ENCODE results near the gene COL15A1.

Gene COL15A1

DNA sequence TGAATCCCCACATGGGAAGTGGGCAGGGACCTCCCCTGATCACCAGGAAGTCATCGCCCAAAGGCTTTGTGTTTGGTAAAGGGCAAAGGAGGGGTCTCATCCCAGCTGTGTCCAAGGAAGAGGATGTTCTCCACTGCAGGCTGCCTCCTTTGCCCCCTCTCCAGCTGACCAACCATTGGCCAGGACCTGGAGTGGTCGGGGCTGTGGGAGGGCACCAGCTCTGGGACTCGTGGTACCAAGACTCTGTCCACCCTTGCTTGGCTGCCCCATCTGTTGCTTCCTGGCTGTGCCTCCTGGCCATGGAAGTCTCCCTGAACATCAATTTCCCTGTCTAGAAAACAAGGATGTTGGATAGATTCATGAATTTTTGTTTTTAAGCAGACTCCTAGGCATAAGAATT is 34.1 kb downstream of the COL15A1 start:
- in situ Hi-C loops (cut with HindIII; ENCODE audit: low pct_ligation_motif_present, low sequenced_read_pairs), result loop anchor here (25.0 kb wide), 1 partner anchor 116 kb away; no protein-coding TSS in a partner anchor
- DNase-seq, result no peak
- Histone ChIP-seq H3K27ac (no peak overlapping the region), H3K27me3 (replicated peaks) (no peaks in the 10 kb centered on the region), H3K36me3 (replicated peaks) (no peaks in the 10 kb centered on the region), H3K4me3 (ENCODE audit: low read depth, low read length) (no peak overlapping the region)
- TF ChIP-seq, protein P1, sequence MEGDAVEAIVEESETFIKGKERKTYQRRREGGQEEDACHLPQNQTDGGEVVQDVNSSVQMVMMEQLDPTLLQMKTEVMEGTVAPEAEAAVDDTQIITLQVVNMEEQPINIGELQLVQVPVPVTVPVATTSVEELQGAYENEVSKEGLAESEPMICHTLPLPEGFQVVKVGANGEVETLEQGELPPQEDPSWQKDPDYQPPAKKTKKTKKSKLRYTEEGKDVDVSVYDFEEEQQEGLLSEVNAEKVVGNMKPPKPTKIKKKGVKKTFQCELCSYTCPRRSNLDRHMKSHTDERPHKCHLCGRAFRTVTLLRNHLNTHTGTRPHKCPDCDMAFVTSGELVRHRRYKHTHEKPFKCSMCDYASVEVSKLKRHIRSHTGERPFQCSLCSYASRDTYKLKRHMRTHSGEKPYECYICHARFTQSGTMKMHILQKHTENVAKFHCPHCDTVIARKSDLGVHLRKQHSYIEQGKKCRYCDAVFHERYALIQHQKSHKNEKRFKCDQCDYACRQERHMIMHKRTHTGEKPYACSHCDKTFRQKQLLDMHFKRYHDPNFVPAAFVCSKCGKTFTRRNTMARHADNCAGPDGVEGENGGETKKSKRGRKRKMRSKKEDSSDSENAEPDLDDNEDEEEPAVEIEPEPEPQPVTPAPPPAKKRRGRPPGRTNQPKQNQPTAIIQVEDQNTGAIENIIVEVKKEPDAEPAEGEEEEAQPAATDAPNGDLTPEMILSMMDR (IDR thresholded peaks at IDR 0.05; ENCODE audit: low read depth, low read length, missing control alignments), result no peak

DNA sequence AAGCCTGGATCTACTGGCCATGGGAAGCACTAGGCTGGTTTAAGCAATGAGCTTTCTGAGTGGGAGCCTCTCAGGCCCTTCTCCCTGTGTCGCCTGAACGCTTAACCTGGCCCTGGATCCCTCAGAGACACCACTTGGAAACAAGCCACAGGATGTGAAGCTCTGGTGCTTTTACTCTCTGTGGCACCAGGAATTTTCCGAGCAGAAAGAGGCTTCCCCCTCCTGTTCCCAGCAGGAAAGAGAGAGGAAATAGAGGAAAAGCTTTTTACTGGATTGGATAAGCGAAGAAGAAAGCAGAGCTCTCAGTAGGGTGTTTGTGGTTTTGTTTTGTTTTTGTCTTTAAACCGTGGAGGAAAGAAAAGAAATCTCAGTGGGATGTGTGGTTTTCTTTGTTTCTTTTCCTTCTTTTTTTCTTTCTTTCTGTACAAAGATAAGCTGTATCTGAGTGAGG is 34.5 kb downstream of the COL15A1 start:
- H3K36me3 ChIP-seq (replicated peaks), result no peaks in the 10 kb centered on the region
- H3K27ac ChIP-seq, result peak overlapping the region; percentile 29
- TF ChIP-seq, protein P1 (IDR thresholded peaks at IDR 0.05; ENCODE audit: low read depth, low read length, missing control alignments), result no peak
- no peaks in the 10 kb centered on the region for H3K27me3 ChIP-seq (replicated peaks)
- H3K4me3 ChIP-seq (ENCODE audit: low read depth, low read length), result no peak overlapping the region
- in situ Hi-C loops (cut with HindIII; ENCODE audit: low pct_ligation_motif_present, low sequenced_read_pairs), result loop anchor here (25.0 kb wide), 1 partner anchor 116 kb away; no protein-coding TSS in a partner anchor
- no peak for DNase-seq

DNA sequence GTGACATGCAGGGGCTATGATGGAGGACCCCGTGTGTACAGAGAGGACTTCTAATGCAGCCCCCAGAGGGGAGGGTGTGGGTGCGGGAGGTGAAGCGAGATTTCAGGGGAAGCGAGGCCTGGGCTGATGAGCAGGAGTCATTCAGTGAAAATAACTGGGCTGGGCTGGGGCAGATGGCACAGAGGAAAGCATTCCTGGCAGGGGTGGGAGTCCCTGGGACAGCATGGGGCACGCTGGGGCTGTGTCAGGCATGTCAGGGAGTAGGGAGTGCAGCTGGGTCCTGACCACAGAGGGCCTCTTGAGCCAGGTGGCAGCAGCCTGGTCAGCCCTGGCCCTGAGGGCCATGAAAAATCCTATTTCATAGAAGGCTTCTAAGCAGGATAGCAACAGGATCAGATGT is 36.6 kb downstream of the COL15A1 start:
- DNase-seq, result no peak
- TF ChIP-seq, protein P1 (IDR thresholded peaks at IDR 0.05; ENCODE audit: low read depth, low read length, missing control alignments), result no peak
- Histone ChIP-seq H3K36me3 (replicated peaks) (no peaks in the 10 kb centered on the region), H3K27me3 (replicated peaks) (no peaks in the 10 kb centered on the region), H3K4me3 (ENCODE audit: low read depth, low read length) (no peak overlapping the region), H3K27ac (no peak overlapping the region)
- in situ Hi-C loops (cut with HindIII; ENCODE audit: low pct_ligation_motif_present, low sequenced_read_pairs), result loop anchor here (25.0 kb wide), 1 partner anchor 118 kb away; no protein-coding TSS in a partner anchor

DNA sequence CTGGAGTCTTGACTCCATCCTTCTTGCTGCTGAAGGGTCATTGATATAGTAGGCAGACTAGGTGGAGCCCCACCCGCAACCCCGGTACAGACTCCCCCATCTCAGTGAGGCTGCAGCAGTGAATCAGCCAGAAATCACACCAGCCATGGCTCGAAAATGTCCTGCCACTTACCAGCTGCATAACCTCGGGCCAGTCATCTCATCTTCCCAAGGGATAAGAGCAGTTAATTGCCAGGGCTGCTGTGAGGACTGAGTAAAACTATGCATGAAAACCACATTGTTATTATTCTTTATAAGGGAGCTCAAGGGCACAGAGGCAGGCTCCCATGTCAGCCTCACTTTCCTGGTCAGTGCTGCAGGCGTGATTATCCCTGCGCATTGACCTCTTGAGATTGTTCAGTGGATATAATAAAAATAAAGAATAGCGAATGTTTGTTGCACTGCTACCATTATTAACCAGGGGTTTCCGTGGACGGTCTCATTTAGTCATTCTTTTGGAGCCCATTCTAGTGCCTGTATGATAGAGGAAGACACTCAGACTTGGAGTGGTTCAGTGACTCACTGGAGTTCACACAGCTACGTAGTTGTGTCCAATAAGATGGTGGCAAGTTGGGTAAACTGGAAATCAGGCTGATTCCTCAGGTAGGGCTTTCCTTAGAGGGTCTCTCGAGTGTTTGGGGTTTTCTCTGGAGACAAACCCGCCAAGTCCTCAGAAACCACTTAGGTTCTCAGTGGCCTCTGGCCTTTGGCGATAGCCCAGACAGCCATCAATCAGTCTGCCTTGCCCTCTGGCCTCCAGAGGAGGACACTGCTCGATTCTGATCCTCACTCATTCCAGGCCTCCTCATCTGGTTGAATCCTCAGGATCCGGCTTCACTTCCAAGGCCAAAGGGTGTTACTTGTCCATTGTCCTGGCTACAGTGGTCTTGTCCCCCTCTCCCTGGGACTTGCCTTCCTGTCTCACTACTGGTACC is 39.9 kb downstream of the COL15A1 start:
- peak; percentile 90 for DNase-seq
- in situ Hi-C loops (cut with HindIII; ENCODE audit: low pct_ligation_motif_present, low sequenced_read_pairs), result loop anchor here (25.0 kb wide), 1 partner anchor 121 kb away; no protein-coding TSS in a partner anchor
- no peaks in the 10 kb centered on the region for H3K27me3 ChIP-seq (replicated peaks)
- TF ChIP-seq, protein P1 (IDR thresholded peaks at IDR 0.05; ENCODE audit: low read depth, low read length, missing control alignments), result no peak
- peak overlapping the region; percentile 92 for H3K27ac ChIP-seq
- no peaks in the 10 kb centered on the region for H3K36me3 ChIP-seq (replicated peaks)
- H3K4me3 ChIP-seq (ENCODE audit: low read depth, low read length), result no peak overlapping the region

DNA sequence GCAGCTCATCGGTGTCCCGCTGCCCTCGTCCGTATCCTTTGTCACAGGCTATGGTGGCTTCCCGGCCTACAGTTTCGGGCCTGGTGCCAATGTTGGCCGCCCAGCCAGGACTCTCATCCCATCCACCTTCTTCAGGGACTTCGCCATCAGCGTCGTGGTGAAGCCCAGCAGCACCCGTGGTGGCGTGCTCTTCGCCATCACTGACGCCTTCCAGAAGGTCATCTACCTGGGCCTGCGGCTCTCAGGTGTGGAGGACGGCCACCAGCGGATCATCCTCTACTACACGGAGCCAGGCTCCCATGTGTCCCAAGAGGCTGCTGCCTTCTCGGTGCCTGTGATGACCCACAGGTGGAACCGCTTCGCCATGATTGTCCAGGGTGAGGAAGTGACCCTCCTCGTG is 41.9 kb downstream of the COL15A1 start:
- TF ChIP-seq, protein P1 (IDR thresholded peaks at IDR 0.05; ENCODE audit: low read depth, low read length, missing control alignments), result no peak
- H3K27me3 ChIP-seq (replicated peaks), result no peaks in the 10 kb centered on the region
- no peak overlapping the region for H3K4me3 ChIP-seq (ENCODE audit: low read depth, low read length)
- no peaks in the 10 kb centered on the region for H3K36me3 ChIP-seq (replicated peaks)
- no peak overlapping the region for H3K27ac ChIP-seq
- no peak for DNase-seq
- in situ Hi-C loops (cut with HindIII; ENCODE audit: low pct_ligation_motif_present, low sequenced_read_pairs), result loop anchor here (25.0 kb wide), 1 partner anchor 123 kb away; no protein-coding TSS in a partner anchor
